ENCODE measurements around the gene CFAP221.
A peak's percentile ranks its signal among the peaks of the same experiment; 100 is the strongest.

CFAP221 gene

GRCh38 chr2:119644186-119644585 lies 99.9 kb downstream of the CFAP221 start:
- DNase-seq (ENCODE audit: low read depth in 2 of 2): no peak

GRCh38 chr2:119645173-119645855 lies 101.1 kb downstream of the CFAP221 start:
- peak in 1 of 2 experiments; percentile 8 for DNase-seq (ENCODE audit: low read depth in 2 of 2)

GRCh38 chr2:119646149-119646548 lies 101.9 kb downstream of the CFAP221 start:
- DNase-seq (ENCODE audit: low read depth in 2 of 2): no peak

- no peak for DNase-seq (ENCODE audit: low read depth in 2 of 2)
Measured at GRCh38 chr2:119647440-119648169, 103.4 kb downstream of the CFAP221 start.

GRCh38 chr2:119649364-119649917 lies 105.2 kb downstream of the CFAP221 start:
- DNase-seq (ENCODE audit: low read depth in 2 of 2): no peak

GRCh38 chr2:119650206-119650605 lies 106.0 kb downstream of the CFAP221 start:
- DNase-seq (ENCODE audit: low read depth in 2 of 2): no peak

- DNase-seq (ENCODE audit: low read depth in 2 of 2): no peak
Measured at GRCh38 chr2:119650846-119651370, 106.7 kb downstream of the CFAP221 start.

GRCh38 chr2:119657466-119658145 lies 113.4 kb downstream of the CFAP221 start:
- DNase-seq (ENCODE audit: low read depth in 2 of 2): no peak

GRCh38 chr2:119659601-119660342 lies 115.5 kb downstream of the CFAP221 start:
- DNase-seq (ENCODE audit: low read depth in 2 of 2): no peak

GRCh38 chr2:119660343-119660658 lies 116.1 kb downstream of the CFAP221 start:
- no peak for DNase-seq (ENCODE audit: low read depth in 2 of 2)

- DNase-seq (ENCODE audit: low read depth in 2 of 2): no peak
Measured at GRCh38 chr2:119662297-119662696, 118.0 kb downstream of the CFAP221 start.

GRCh38 chr2:119668546-119668945 lies 124.3 kb downstream of the CFAP221 start:
- DNase-seq (ENCODE audit: low read depth in 2 of 2): no peak

GRCh38 chr2:119671016-119671415 lies 126.8 kb downstream of the CFAP221 start:
- no peak for DNase-seq (ENCODE audit: low read depth in 2 of 2)

- no peak for DNase-seq (ENCODE audit: low read depth in 2 of 2)
Measured at GRCh38 chr2:119671752-119672151, 127.5 kb downstream of the CFAP221 start.

- no peak for DNase-seq (ENCODE audit: low read depth in 2 of 2)
Measured at GRCh38 chr2:119672161-119672862, 128.1 kb downstream of the CFAP221 start.

- DNase-seq (ENCODE audit: low read depth in 2 of 2): no peak
Measured at GRCh38 chr2:119673796-119674195, 129.5 kb downstream of the CFAP221 start.

GRCh38 chr2:119674711-119675500 lies 130.7 kb downstream of the CFAP221 start:
- no peak for DNase-seq (ENCODE audit: low read depth in 2 of 2)

- DNase-seq (ENCODE audit: low read depth in 2 of 2): no peak
Measured at GRCh38 chr2:119678021-119678656, 133.9 kb downstream of the CFAP221 start.

- DNase-seq (ENCODE audit: low read depth in 2 of 2): no peak
Measured at GRCh38 chr2:119679526-119679837, 135.2 kb downstream of the CFAP221 start.

- no peak for DNase-seq (ENCODE audit: low read depth in 2 of 2)
Measured at GRCh38 chr2:119679846-119680245, 135.6 kb downstream of the CFAP221 start.

Data from fibroblast of skin of left quadriceps (primary cell).